ENCODE data around the gene AP4M1.

The AP4M1 gene

DNA sequence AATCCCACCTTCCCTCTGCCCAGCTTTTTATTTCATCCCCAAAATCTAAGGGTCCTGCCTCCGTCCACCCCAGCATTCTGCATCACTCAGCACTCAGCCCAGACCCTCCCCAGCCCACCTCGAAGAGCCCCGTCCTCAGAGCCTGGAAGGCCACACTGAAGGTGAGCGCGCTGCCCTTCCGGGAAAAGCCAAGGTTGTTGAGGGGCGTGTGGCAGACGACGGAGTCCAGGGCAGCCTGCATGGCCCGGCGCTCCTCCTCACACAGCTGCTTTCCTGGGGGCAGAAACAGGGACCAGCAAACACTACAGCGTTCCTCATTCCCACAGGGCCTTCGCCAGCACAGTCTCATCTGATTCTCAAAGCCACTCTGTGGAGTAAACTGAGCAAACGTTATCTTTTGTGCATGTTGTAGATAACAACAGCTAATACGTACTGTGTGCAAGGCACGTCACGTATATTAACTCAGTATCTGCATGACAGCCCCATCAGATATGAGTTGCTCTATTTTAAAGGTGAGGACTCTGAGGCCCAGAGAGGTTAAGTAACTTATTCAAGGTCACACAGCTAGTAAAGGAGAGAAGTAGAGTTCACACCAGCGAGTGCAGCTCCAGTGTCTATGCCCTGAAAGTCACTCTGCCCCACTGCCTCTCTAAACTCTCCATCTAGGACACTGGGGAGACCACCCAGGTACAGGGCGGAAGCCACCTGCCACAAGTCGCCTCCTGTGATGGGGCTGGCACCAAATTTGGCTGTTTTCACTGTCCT is 54.3 kb downstream of the AP4M1 start:
- TF ChIP-seq, protein P1, sequence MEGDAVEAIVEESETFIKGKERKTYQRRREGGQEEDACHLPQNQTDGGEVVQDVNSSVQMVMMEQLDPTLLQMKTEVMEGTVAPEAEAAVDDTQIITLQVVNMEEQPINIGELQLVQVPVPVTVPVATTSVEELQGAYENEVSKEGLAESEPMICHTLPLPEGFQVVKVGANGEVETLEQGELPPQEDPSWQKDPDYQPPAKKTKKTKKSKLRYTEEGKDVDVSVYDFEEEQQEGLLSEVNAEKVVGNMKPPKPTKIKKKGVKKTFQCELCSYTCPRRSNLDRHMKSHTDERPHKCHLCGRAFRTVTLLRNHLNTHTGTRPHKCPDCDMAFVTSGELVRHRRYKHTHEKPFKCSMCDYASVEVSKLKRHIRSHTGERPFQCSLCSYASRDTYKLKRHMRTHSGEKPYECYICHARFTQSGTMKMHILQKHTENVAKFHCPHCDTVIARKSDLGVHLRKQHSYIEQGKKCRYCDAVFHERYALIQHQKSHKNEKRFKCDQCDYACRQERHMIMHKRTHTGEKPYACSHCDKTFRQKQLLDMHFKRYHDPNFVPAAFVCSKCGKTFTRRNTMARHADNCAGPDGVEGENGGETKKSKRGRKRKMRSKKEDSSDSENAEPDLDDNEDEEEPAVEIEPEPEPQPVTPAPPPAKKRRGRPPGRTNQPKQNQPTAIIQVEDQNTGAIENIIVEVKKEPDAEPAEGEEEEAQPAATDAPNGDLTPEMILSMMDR (IDR thresholded peaks at IDR 0.05) = no peak

DNA sequence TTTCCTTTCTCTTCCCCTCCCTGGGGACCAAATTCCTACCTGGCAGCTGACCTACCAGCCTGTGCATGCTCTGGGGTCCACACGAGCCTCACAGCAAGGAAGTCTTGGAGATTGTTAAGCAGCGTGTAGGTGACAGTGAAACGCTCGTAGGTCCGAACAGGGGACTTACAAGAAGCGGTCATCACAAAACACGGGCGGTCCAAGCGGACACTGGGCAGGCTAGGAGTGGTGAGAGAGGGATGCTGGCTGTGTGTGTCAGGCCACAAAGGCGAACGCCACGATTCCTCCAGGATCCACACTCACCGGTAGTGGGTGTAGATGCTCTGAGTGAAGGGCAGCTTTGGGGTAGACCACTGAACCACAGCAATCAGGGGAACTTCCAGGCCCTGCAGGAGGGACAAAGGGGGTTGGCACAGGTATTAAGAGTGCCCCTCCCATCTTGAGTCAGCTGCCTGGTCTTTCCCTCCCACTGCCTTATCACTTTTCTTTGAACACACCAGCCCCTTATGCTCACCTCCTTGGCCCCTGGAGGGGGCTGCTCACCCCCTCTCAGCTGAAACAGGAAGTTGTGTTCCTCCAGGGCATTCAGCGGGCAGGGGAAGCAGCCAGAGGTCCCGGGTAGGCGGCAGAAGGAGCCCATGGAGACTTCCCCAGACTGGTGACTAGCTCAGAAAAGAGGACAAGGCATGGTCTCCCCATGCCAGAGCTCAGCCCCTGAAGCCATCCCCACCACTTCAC is 55.1 kb downstream of the AP4M1 start:
- TF ChIP-seq, protein P1 (IDR thresholded peaks at IDR 0.05) = no peak

DNA sequence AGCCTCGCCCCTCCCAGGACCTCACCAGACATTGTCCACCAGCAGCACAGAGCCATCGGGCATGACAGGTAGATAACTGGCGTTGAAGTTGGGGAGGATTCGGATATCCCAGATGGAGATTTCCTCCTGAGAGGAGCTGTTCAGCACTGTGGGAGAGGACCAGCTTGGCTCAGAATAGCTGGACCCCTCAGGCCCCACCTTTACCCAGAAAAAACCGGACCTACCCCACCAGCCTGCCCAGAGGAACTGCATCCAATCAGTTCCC is 55.6 kb downstream of the AP4M1 start:
- TF ChIP-seq, protein P1 (IDR thresholded peaks at IDR 0.05) = no peak

DNA sequence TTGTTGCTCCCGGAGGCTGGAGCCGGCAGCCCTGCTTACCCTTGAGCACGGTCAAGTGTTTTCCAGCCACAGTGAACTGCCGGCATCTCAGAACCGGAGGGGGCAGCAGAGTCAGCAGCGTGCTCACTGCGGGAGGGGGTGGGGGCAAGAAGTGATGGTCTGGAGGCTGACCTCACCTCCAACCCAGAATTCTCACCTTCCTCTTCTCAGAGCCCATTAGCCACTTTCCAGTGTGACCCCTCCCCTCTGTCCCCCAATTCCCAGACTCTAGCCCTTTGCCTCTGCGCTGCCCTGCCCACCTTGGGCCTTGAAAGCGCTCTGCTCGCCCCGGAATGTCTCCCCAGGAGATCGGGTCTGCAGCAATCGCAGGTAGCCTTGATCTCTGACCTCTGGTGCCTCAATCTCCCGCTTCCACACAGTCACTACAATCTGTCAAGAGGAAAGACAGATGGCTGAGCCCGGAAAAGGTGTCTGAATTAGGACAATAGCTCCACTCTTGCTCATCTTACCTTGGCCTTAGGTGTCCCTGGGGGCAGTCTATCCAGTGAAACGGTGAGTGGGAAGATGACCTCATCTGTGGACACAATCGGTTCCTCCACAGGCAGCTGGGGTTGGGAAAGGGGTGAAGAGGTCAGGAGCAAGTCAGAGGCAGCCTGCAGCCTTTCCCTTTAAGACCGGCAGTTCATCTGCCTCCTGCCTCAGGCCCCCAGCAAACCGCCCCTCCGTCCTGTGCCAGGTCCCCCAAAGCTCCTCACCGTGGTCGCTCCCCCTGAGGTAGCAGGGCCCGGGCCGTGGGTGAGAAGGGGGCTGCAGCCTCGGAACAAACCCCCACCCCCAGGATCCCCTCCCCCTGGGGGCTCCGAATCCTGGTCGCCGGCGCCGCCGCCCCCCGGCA is 56.1 kb downstream of the AP4M1 start:
- TF ChIP-seq, protein P1 (IDR thresholded peaks at IDR 0.05) = no peak

Data from LNCAP (cell line).